Fibroblast of skin of left biceps (primary cell): Measurements from ENCODE around the gene GOLGA1.
"Not testable (repeated sequence)": the region's sequence is repeated elsewhere in the genome, so short reads cannot be mapped to it uniquely, and the experiment has no call there.

ENCODE experiments used
- DNase-seq, 2 experiments: peaks; one replicate each; pipeline ENCODE4 v3.0.0-alpha.2; 2013; ENCODE audit warnings: low read depth in 2 of 2

The GOLGA1 gene

GRCh38 chr9:124858330-124859046 is 82.4 kb downstream of the GOLGA1 start:
- DNase-seq: no peak

DNA sequence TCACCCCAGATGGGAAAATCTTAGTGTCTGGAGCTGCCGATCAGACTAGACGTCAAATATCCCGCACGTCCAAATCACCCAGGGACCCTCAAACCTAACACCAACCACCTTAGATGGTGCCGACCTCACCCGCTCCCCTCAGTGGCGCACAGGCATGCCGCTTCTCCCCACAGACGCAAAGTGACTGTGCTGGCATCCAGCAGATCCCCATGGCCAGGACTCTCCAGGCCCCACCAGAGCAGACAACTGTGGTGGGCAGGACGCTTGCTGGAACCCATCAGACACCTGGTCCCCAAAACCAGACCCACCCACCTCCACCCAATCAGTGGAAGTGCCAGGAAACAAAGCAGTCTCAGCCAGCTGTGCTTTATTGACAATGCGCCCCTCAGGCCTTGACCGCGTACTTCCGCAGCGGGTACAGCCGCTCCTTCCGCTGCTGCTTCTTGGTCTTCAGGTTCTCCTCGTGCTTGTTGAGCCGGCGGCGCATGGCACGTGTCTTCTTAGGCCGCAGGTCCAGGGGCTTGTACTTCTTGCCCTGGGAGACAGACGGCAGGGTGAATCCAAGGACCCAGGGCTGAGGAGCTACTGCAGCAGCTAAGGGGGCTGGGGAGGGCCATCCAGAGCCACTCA is 83.2 kb downstream of the GOLGA1 start:
- DNase-seq: no peak

- DNase-seq: no peak
Measured at GRCh38 chr9:124855944-124856765, 84.7 kb downstream of the GOLGA1 start.

DNA sequence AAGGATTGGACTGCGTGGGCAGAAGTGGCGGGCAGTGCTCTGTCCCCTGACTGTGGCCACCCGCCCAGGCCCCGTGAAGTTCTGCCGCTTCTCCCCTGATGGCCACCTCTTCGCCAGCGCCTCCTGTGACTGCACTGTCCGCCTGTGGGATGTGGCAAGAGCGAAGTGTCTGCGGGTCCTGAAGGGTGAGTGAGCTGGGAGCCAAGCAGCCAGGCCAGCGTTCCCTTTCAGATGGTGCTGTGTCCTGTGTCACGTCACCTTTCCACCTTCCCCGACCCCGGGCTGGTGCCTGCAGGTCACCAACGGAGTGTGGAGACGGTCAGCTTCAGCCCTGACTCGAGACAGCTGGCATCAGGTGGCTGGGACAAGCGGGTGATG is 85.3 kb downstream of the GOLGA1 start:
- DNase-seq: no peak

DNA sequence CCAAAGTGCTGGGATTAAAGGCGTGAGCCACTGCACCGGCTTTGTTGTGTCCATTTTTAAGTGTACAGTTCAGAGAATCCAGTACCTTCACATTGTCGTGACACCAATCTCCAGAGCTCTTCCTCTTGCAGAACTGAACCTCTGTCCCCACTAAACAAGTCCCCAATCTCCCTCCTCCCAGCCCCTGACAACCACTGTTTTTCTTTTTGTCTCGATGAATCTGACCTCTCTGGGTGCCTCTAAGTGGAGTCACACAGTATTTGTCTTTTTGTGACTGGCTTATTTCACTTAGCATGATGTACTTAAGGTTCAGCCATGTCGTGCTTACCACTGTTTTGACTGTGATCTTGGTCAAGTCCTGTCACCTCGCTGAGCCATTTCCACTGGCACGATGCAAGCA is 86.1 kb downstream of the GOLGA1 start:
- no peak for DNase-seq

DNA sequence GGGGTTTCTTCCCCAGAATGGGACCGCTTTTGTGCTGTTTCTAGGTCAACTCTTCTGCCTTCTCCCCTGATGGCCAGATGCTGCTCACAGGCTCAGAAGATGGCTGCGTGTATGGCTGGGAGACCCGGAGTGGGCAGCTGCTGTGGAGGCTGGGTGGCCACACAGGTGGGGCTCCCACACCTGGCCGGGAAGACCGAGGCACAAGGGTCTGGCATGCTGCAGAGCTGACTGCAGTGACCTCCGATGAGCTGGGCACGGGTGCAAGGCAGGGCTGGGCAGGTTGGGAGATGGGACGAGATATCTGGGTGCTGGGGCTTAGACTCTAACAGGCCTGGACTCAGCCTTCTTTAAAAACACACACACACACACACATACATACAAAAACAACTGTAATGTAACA is 86.7 kb downstream of the GOLGA1 start:
- DNase-seq: no peak

DNA sequence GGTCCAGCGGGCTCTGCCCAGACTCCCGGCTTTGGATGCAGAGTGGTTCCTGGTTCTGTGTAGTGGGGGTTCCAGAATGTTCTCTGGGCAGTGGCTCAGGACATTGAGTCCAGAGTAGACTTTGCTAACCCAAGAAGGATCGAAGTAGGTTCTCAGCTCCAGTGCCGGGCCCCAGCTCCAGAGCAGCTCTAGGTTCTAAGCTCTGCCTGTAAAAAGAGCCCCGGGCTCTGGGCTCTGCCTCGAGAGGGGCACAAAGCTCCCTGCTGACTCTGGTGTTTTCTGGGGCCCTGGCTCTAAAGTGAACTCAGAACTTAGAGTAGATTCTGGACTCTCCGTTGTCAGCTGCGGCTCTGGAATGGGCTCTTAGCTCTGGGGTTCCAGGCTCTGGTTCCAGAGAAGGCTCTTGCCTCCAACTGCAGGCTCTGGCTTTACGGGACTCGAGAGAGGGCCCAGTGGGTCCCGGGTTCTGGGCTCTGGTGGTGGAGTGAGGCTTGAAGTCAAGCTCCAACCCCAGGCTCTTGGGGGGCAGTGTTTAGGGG is 87.2 kb downstream of the GOLGA1 start:
- DNase-seq: no peak

- DNase-seq: no peak
Measured at GRCh38 chr9:124852829-124853531, 87.9 kb downstream of the GOLGA1 start, which contains the start of gene WDR38. Gene WDR38 (plus strand): TSS chr9:124853460. CDS start chr9:124853532, 72 bp downstream.

- DNase-seq: no peak
Measured at GRCh38 chr9:124852121-124852828, 88.6 kb downstream of the GOLGA1 start.

- no peak for DNase-seq
Measured at GRCh38 chr9:124849801-124850200, 91.1 kb downstream of the GOLGA1 start.

- no peak for DNase-seq
Measured at GRCh38 chr9:124846969-124847368, 93.9 kb downstream of the GOLGA1 start.

- not testable (repeated sequence) for DNase-seq
Measured at GRCh38 chr9:124846467-124846866, 94.4 kb downstream of the GOLGA1 start.

DNA sequence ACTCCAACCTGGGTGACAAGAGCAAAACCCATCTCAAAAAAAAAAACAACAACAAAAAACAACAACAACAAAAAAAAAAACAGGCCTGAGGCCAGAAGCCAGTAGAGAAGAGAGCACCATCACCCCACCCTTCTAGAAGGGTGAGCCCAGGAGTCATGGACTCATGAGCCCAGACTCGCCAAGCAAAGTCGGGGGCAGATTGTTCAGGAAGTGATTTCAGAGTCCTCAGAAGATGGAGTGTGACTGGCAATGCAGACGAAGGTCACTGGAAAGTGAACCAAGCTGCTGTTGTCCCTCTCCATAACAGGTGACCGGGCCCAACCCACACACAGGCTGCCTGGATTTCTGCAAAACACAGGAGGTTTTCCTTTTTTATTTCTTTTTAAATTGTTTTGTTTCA is 96.6 kb downstream of the GOLGA1 start:
- DNase-seq: no peak

DNA sequence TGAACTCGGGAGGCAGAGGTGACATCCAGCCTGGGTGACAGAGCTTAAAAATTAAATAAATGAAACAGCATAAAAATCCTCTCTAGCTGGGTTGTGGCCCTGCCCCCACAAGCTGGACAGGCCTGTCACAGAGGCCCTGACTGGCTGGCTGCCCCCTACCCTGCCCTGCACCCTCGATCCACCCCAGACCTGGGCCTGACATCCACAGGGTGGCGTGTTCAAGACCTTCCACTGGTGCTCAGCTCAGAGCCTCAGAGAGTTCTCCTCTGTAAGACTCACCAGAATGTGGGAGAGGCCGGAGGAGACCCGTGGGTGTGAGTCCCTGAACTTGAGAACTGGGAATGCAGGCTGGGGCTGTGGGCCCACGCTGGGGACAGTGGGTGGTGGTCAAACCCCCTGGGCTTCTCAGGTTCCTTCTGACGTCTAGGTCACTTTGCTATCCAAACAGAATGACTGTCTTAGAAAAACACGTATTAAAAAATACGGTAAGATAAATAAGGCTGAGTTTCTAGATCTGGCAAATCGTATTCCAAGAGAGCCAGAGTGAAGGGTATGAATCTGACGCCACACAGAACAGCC is 97.3 kb downstream of the GOLGA1 start:
- no peak for DNase-seq

GRCh38 chr9:124841075-124841821 is 99.6 kb downstream of the GOLGA1 start:
- DNase-seq: no peak

DNA sequence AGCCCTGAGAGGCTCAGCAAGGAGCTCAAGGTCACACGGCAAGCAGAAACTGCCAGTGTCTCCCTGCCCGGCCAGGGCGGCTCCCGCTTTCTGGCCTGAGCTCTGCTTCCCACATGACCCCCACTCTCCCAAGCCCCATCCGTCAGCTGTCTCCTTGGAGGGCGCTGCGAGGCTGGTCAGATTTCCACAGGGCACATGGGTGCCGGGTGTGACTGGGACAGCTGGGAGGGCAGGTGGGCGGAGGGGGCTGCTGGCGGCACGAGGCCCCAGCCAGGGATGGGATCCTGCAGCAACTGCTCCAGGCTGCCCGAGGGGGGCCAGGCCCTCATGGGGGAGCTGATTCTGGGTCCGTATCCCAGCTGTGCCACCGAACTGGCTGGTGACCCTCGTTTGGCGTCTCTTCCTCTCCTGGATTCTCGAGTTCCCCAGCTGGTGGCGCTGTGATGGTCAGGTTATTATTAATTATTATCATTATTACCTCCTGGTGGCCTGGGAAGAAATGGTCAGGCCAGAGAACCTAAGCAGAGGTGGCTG is 100.5 kb downstream of the GOLGA1 start:
- DNase-seq: no peak

DNA sequence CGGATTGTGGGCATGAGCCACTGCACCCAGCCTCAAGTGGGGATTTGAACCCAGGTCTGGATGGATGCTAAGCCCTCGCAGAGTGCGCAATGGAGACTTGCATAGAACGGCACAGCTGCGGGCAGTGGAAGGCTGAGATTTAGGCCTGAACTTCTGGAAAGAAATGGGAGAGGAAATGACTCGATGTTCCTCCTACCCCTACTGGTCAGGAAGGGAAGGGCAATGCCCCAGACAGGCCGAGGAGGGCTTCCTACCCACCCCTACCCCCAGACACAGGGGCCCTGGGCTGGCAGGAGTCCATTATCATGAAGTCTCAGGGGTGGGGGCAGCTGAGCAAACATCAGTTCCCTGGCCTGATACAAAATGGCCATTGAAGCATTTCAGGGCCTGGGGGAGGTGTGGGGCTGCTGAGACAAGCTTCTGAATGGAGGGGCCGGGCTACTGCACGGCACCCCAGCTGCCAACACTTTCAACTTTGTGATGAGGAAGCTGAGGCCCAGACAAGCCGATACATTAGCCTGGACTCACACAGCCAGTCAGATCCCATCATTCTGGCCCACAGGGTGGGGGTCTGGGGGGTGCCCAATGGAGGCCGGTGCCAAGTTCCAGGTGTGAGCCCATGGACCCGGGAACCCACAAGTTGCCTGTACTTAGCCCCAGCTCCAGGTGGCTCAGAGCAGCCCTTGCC is 101.1 kb downstream of the GOLGA1 start:
- no peak for DNase-seq

GRCh38 chr9:124838567-124839275 is 102.2 kb downstream of the GOLGA1 start:
- DNase-seq: not testable (repeated sequence)
